PFSK-1 (cell line): Measurements from ENCODE around the gene DGKI.

Experiments used
- FOXP2 ChIP-seq: optimal IDR thresholded peaks from 2 replicates; pipeline ENCODE3; 2011; ENCODE audit warnings: borderline replicate concordance, control low read depth, inconsistent platforms; ENCODE audit not compliant: insufficient read depth; ENCODE audit errors: extremely low read length, extremely low read depth
- POLR2AphosphoS5 ChIP-seq: IDR thresholded peaks from 2 replicates; pipeline ENCODE4 v1.6.1; 2012; ENCODE audit warnings: low read depth, mild to moderate bottlenecking, control low read depth, low read length, moderate library complexity
- REST ChIP-seq, 2 experiments: IDR thresholded peaks; 2 replicates each; pipeline versions ENCODE4 v1.6.1 to v1.8.0; 2011 to 2012; ENCODE audit warnings: low read depth in 2 of 2, low read length in 2 of 2, control low read depth in 1 of 2, inconsistent platforms in 1 of 2, mild to moderate bottlenecking in 1 of 2, moderate library complexity in 1 of 2; ENCODE audit not compliant: insufficient read depth in 1 of 2
- SIN3A ChIP-seq: IDR thresholded peaks from 2 replicates; pipeline ENCODE4 v1.6.1; 2012; ENCODE audit warnings: mild to moderate bottlenecking, low read length, moderate library complexity, borderline replicate concordance; ENCODE audit not compliant: insufficient read depth
- TAF1 ChIP-seq: IDR thresholded peaks from 2 replicates; pipeline ENCODE4 v1.6.1; 2012; ENCODE audit warnings: low read length, control low read depth, borderline replicate concordance; ENCODE audit not compliant: insufficient read depth

The DGKI gene

GRCh38 chr7:137853053-137853452 is 6.3 kb upstream of the DGKI start:
- TF ChIP-seq TAF1 = no peak
- TF ChIP-seq REST (IDR thresholded peaks at IDR 0.05; ENCODE audit: insufficient read depth in 1 of 2, low read depth in 2 of 2, low read length in 2 of 2) = no peak
- no peak for TF ChIP-seq POLR2AphosphoS5
- no peak for TF ChIP-seq SIN3A
- TF ChIP-seq FOXP2 = no peak

- no peak for TF ChIP-seq TAF1
- no peak for TF ChIP-seq SIN3A
- TF ChIP-seq REST (IDR thresholded peaks at IDR 0.05; ENCODE audit: insufficient read depth in 1 of 2, low read depth in 2 of 2, low read length in 2 of 2) = no peak
- TF ChIP-seq FOXP2 = no peak
- TF ChIP-seq POLR2AphosphoS5 = no peak
These were observed 5.3 kb upstream of the DGKI start for GRCh38 chr7:137852108-137852507.

- no peak for TF ChIP-seq FOXP2
- no peak for TF ChIP-seq TAF1
- no peak for TF ChIP-seq POLR2AphosphoS5
- TF ChIP-seq SIN3A = no peak
- TF ChIP-seq REST (IDR thresholded peaks at IDR 0.05; ENCODE audit: insufficient read depth in 1 of 2, low read depth in 2 of 2, low read length in 2 of 2) = no peak
These were observed 4.5 kb upstream of the DGKI start for GRCh38 chr7:137850972-137851945.

GRCh38 chr7:137850571-137850970 is 3.8 kb upstream of the DGKI start:
- no peak for TF ChIP-seq SIN3A
- no peak for TF ChIP-seq FOXP2
- no peak for TF ChIP-seq TAF1
- no peak for TF ChIP-seq REST (IDR thresholded peaks at IDR 0.05; ENCODE audit: insufficient read depth in 1 of 2, low read depth in 2 of 2, low read length in 2 of 2)
- no peak for TF ChIP-seq POLR2AphosphoS5

GRCh38 chr7:137848095-137848494 is 1.3 kb upstream of the DGKI start:
- TF ChIP-seq POLR2AphosphoS5 (no peak), FOXP2 (no peak)
